GM11168 (cell line): ENCODE data around the gene C15orf62.

Experiments used
- in situ Hi-C: fragments of 300-500 bp; cut with MboI; formaldehyde crosslinking; loops from one replicate; pipeline ENCODE4 v1.12.0; 2022; ENCODE audit warnings: low sequenced_read_pairs; ENCODE audit not compliant: unreplicated experiment

Gene C15orf62

DNA sequence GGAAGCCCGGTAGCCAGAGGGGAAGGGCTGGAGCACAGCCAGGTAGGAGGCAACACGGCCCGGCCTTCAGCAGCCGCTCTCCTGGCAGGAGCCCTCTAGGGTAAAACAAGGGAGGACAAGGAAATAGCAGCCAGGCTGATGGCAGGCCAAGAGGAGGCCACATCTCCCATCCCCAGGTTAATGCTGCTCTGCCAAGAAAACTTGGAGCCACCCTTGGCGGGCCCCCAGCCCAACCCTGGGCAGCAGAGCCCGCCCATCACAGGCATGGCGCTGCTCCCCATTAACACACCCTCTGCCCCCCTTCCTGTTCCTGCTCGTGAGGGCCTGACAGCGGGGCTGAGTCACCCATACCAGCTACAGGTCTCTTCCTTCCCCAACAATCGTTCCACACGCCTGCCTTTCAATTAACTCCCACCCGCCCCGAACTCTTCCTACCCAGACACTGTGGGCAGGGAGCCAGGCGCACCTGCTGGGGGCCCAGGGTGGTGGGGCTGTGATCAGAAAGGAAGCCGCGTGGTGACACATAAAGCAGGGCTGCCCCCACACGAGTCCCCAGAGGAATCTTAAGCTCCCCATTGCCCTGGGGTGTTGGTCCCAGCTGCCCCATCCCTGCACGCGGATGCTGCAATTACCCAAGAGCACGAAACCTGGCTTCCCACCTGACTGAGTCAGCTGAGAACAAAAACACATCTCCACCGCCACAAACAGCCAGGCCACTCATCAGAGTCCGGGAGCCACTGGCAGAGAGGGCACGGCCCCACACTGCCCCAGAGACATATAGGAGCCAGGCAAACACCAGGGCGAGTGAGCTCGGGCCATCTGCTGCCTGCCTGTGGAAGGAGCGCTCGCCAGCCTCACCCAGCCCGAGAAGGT lies at the start of gene C15orf62:
Gene C15orf62, plus strand, starts transcription at position 707 of the 873 bp plus-strand sequence. CDS start 516 bp downstream, outside the sequence.
- in situ Hi-C loops, result loop anchor here (25.0 kb wide), 1 partner anchor 432 kb away; the partner anchor contains the start of gene CCDC9B

- in situ Hi-C loops, result no loop called here
Observed at GRCh38 chr15:40721701-40722100, 48.1 kb upstream of the C15orf62 start.

DNA sequence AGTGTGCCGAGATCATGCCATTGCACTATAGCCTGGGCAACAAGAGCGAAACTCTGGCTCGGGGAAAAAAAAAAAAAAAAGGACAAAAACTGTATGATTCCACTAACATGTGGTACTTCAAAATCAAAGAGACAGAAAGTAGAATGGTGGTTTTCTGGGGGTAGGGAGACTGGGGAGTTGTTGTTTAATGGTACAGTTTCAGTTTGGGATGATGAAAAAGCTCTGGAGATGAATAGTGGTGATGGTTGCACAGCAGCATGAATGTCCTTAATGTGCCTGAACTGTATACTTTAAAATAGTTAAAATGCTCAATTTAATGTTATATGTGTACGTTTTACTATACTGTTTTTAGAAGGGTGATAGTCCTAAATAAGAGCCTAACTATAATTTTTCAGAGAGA lies 47.4 kb upstream of the C15orf62 start:
- in situ Hi-C loops, result no loop called here

GRCh38 chr15:40722934-40723333 lies 46.8 kb upstream of the C15orf62 start:
- in situ Hi-C loops, result no loop called here

DNA sequence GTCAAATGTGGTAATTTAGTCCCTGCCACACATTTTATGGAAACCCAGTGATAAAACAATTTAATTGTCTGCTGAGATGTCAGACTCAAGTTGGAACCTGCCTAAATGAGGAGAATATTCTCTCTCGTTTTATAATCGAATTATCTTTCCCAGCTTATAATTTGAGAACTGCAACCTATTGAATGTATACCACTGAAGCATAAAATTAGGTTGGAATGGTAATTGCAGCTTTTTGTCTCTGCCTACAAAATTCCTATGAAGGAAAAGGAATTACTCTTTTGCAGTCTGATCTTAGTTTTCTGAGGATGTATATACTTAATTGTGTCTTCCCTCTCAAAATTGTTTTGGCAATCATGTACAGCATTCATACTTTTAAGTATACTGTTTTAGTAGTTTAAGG lies 45.9 kb upstream of the C15orf62 start:
- in situ Hi-C loops, result no loop called here

DNA sequence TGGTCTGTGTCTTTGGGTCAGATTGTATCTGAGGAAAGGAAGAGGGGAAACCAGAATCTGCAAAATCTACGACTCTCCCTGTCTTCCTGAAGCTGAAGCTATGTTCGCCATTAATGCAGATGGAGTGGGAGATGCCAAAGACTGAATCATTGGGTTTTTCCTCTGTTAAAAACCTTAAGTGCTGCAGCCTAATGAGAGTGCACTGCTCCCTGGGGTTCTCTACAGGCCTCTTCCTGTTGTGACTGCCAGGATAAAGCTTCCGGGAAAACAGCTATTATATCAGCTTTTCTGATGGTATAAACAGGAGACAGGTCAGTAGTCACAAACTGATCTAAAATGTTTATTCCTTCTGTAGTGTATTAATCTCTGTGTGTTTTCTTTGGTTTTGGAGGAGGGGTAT lies 38.7 kb upstream of the C15orf62 start:
- in situ Hi-C loops, result no loop called here

DNA sequence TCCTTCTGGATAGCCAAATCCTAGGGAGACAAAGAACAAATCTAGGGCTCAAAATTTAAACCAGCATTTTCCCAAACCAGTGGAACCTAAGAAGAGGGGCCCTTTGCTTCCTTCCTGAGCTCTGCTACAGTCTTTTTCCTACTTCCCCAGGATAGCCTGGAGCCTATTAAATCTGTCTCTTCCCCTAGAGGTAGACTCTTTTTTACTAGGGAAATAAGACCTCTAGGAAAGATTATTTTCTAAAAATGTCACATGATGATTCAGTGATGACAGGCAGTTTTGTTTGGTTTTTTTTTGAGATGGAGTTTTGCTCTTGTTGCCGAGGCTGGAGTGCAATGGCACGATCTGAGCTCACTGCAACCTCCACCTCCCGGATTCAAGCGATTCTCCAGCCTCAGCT lies 33.2 kb upstream of the C15orf62 start:
- in situ Hi-C loops, result no loop called here

- in situ Hi-C loops, result no loop called here
Observed at GRCh38 chr15:40737048-40737447, 32.7 kb upstream of the C15orf62 start.

GRCh38 chr15:40739047-40739446 lies 30.7 kb upstream of the C15orf62 start:
- in situ Hi-C loops, result no loop called here

DNA sequence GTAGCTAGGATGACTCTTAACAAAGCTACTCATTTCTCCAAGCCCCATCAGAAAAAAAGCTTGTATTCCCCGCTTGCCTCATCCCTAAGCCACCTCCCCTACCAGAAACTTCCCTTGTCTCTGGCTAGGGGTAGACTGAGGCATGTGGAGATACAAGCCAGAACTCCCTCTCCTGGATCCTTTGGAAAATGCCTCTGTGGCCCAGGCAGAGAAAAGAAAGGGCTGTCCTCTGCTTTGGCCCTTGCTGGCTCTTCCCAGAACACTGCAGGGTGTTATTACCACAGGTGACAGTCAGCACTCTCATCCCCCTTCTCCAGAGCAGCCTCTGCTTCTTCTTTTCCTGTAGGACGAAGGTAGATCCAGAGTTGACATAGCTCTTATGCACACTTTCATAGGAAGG lies 29.9 kb upstream of the C15orf62 start:
- in situ Hi-C loops, result no loop called here

GRCh38 chr15:40743485-40743901 lies 26.3 kb upstream of the C15orf62 start:
- in situ Hi-C loops, result no loop called here

GRCh38 chr15:40743921-40744814 lies 25.6 kb upstream of the C15orf62 start:
- in situ Hi-C loops, result no loop called here

DNA sequence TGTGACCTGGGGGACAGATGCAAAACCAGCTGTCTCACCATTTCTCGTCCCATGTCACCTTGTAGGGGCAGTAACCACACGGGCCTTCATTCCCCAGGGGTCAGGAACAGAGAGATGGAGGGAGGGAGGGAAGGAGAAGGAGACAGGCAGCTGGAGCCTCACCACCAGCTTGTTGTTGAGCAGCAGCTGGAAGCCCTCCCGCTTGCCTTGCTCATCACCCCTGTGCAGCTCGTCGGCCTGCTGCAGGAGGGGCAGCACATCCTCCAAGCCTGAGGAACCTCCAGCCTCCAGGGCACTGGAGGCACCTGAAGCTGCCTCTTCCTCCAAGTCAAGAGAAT lies 25.0 kb upstream of the C15orf62 start:
- in situ Hi-C loops, result no loop called here

- in situ Hi-C loops, result no loop called here
Observed at GRCh38 chr15:40746916-40747418, 22.8 kb upstream of the C15orf62 start.

- in situ Hi-C loops, result no loop called here
Observed at GRCh38 chr15:40747685-40748631, 21.8 kb upstream of the C15orf62 start.

DNA sequence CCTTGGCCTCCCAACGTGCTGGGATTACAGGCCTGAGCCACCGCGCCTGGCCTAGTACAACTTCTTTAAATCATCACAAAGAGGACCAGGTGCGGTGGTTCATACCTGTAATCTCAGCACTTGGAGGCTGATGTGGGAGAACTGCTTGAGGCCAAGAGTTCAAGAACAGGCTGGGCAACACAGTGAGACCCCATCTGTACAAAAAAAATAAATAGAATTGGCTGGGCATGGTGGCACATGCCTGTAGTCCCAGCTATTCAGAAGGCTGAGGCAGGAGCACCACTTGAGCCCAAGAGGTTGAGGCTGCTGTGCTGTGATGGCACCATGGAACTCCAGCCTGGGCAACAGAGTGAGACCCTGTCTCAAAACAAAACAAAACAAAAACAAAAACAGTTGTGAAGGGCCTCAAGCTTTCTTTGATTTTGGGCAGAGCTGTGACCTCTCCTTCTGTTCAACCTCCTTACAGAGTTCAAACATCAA lies 20.6 kb upstream of the C15orf62 start:
- in situ Hi-C loops, result no loop called here

DNA sequence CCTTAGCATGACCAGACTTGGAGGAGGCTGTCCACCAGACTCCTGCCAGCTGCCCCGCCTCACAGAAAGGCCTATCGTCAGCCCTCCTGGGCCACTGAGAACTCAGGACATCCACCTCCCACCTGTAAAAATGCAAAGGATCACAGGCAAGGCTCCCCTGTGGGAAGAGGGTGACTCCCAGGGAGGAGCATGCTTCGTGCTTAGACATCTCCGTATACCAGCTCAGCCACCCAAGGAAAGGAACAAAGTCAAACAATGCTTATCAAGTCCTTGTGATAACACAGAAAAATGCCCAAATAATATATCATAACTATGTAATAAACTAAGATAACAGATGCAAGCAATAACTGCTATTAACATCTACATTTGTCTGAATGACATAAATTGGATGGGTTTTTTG lies 18.9 kb upstream of the C15orf62 start:
- in situ Hi-C loops, result loop anchor here (25.0 kb wide), 1 partner anchor 414 kb away; the partner anchor contains the start of gene CCDC9B

DNA sequence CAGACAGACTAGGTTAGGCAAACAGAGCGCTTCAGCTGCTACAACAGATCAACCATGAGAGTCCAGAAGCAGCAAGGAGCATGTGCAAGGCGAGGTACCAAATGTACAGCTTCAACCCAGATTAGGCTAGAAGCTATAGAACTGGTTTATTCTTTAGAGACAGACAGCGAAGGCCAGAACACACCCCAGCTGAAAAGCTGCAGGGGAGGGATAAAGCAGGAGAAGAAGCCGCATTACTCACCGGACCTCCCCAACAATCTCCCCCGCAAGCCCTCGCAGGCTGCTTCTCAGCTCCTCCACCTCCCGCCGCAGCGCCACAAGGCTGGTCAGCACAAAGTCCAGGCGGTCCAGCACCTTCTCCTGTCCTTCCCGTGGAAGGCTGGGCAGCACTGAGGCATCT lies 18.0 kb upstream of the C15orf62 start:
- in situ Hi-C loops, result loop anchor here (25.0 kb wide), 1 partner anchor 414 kb away; the partner anchor contains the start of gene CCDC9B

- in situ Hi-C loops, result loop anchor here (25.0 kb wide), 1 partner anchor 417 kb away; the partner anchor contains the start of gene CCDC9B
Observed at GRCh38 chr15:40754574-40754882, 15.3 kb upstream of the C15orf62 start.
